Measurements from ENCODE around the gene RBMXL3.
"Not testable (repeated sequence)": the region's sequence is repeated elsewhere in the genome, so short reads cannot be mapped to it uniquely, and the experiment has no call there.

RBMXL3 gene

GRCh38 chrX:115214605-115215004, 25.4 kb downstream of the RBMXL3 start:
- TF ChIP-seq CTCF (conservative IDR thresholded peaks at IDR 0.05): no peak
- H3K27ac ChIP-seq: no peak overlapping the region

- H3K27ac ChIP-seq: not testable (repeated sequence)
Measured at GRCh38 chrX:115217346-115217745, 28.1 kb downstream of the RBMXL3 start.

GRCh38 chrX:115226929-115227328, 37.7 kb downstream of the RBMXL3 start:
- TF ChIP-seq CTCF (conservative IDR thresholded peaks at IDR 0.05): peak; percentile 59
- no peak overlapping the region for H3K27ac ChIP-seq

- no peak for TF ChIP-seq CTCF (conservative IDR thresholded peaks at IDR 0.05)
- peak overlapping the region; percentile 8; the same call in 1 of the 2 replicates for H3K27ac ChIP-seq
Measured at GRCh38 chrX:115229337-115230003, 40.3 kb downstream of the RBMXL3 start.

- H3K27ac ChIP-seq: no peak overlapping the region
Measured at GRCh38 chrX:115232933-115233496, 43.8 kb downstream of the RBMXL3 start.

GRCh38 chrX:115233497-115234455, 44.6 kb downstream of the RBMXL3 start, which contains the start of gene LRCH2:
Gene LRCH2 (minus strand): TSS chrX:115234096. CDS start chrX:115234041, 55 bp downstream.
- TF ChIP-seq CTCF (conservative IDR thresholded peaks at IDR 0.05): no peak
- H3K27ac ChIP-seq: no peak within 1 kb of the TSS

More at GRCh38 chrX:115232933-115233496, 43.8 kb downstream of the RBMXL3 start:
- no peak for TF ChIP-seq CTCF (conservative IDR thresholded peaks at IDR 0.05)

GRCh38 chrX:115234461-115234860, 45.3 kb downstream of the RBMXL3 start:
- no peak for TF ChIP-seq CTCF (conservative IDR thresholded peaks at IDR 0.05)
- no peak overlapping the region for H3K27ac ChIP-seq
